IMR-90 (cell line): ENCODE measurements around the gene UPP2. TPM values are rescaled to one million over a fixed set of nuclear protein-coding genes. Genes with fewer than 3 reads are reported as not detected.
A peak's percentile ranks its signal among the peaks of the same experiment; 100 is the strongest.

Source experiments
- ATAC-seq: fragments of 200-7000 bp; cut with Tn5 transposase; 2 replicates; pipeline ENCODE4 v1.9.1; 2020; ENCODE audit warnings: low read depth, mild to moderate bottlenecking, moderate library complexity
- Bru-seq: library from RNA; stranded (reverse); fragments of 400-500 nt; gene quantifications from one replicate; lab custom pipeline; 2021; lab: Mats Ljungman, UMichigan
- BruChase-seq, 2 experiments: library from RNA; stranded (reverse); fragments of 400-500 nt; gene quantifications; one replicate each; lab custom pipeline; 2021; lab: Mats Ljungman, UMichigan
- BruUV-seq: library from RNA; stranded (reverse); fragments of 400-500 nt; replicated peaks from 2 replicates; lab custom pipeline; 2021; lab: Mats Ljungman, UMichigan
- CTCF ChIA-PET: fragments of 300-600 bp; formaldehyde crosslinking; extraction: SDS; loops from one replicate; lab custom pipeline; 2021; ENCODE audit warnings: antibody characterized with exemption; lab: Yijun Ruan, JAX
- POLR2A ChIA-PET: fragments of 300-600 bp; sonication (Branson Sonifier 250); formaldehyde crosslinking; loops from one replicate; lab custom pipeline; 2022; ENCODE audit warnings: antibody characterized with exemption; ENCODE audit not compliant: unreplicated experiment; lab: Charles Lee
- DNase-seq: peaks from one replicate; pipeline ENCODE4 v3.0.0; 2013
- H2AFZ ChIP-seq: replicated peaks from 2 replicates; pipeline ENCODE3; 2013; ENCODE audit warnings: low read length, mild to moderate bottlenecking; ENCODE audit not compliant: poor library complexity
- H2AK5ac ChIP-seq: 2 replicates; pipeline ENCODE4 v1.6.1; 2013; ENCODE audit warnings: low read depth, low read length, inconsistent platforms
- H2AK9ac ChIP-seq: replicated peaks from 2 replicates; pipeline ENCODE3; 2013; ENCODE audit warnings: mild to moderate bottlenecking, low read depth, low read length, moderate library complexity; ENCODE audit not compliant: poor library complexity
- H2BK120ac ChIP-seq: 2 replicates; pipeline ENCODE4 v1.6.1; 2013; ENCODE audit warnings: low read depth, low read length, inconsistent platforms
- H2BK15ac ChIP-seq: 3 replicates; pipeline ENCODE4 v1.6.1; 2013; ENCODE audit warnings: low read depth, low read length, inconsistent platforms
- H2BK20ac ChIP-seq: 2 replicates; pipeline ENCODE4 v1.6.1; 2013; ENCODE audit warnings: low read depth, mild to moderate bottlenecking, inconsistent platforms, low read length, moderate library complexity
- H2BK5ac ChIP-seq: 2 replicates; pipeline ENCODE4 v1.6.1; 2013; ENCODE audit warnings: mild to moderate bottlenecking, low read depth, low read length, inconsistent platforms; ENCODE audit not compliant: poor library complexity, severe bottlenecking
- H3K14ac ChIP-seq: replicated peaks from 2 replicates; pipeline ENCODE4 v1.6.1; 2013; ENCODE audit warnings: low read depth, low read length, inconsistent platforms
- H3K18ac ChIP-seq: 2 replicates; pipeline ENCODE4 v1.6.1; 2013; ENCODE audit warnings: low read depth, low read length, control low read depth
- H3K23ac ChIP-seq: 2 replicates; pipeline ENCODE4 v1.6.1; 2013; ENCODE audit warnings: low read depth, low read length, inconsistent platforms
- H3K27ac ChIP-seq: 2 replicates; pipeline ENCODE4 v1.5.1; 2013; ENCODE audit warnings: mild to moderate bottlenecking, control low read depth, low read length; ENCODE audit not compliant: insufficient read depth
- H3K27me3 ChIP-seq: 2 replicates; pipeline ENCODE4 v1.6.1; 2013; ENCODE audit warnings: low read length; ENCODE audit not compliant: control insufficient read depth, insufficient read depth
- H3K36me3 ChIP-seq: 2 replicates; pipeline ENCODE4 v1.6.1; 2013; ENCODE audit warnings: low read length, mixed read lengths; ENCODE audit not compliant: control insufficient read depth, insufficient read depth
- H3K4ac ChIP-seq: 2 replicates; pipeline ENCODE4 v1.6.1; 2013; ENCODE audit warnings: low read depth, low read length, inconsistent platforms
- H3K4me1 ChIP-seq: 2 replicates; pipeline ENCODE4 v1.6.1; 2013; ENCODE audit warnings: low read length, mixed read lengths; ENCODE audit not compliant: control insufficient read depth, insufficient read depth
- H3K4me2 ChIP-seq: 2 replicates; pipeline ENCODE4 v1.6.1; 2013; ENCODE audit warnings: low read depth, mild to moderate bottlenecking, control low read depth, low read length, moderate library complexity
- H3K4me3 ChIP-seq: 2 replicates; pipeline ENCODE4 v1.5.1; 2013; ENCODE audit warnings: low read depth, mild to moderate bottlenecking, control low read depth, low read length, moderate library complexity; ENCODE audit not compliant: insufficient read depth
- H3K56ac ChIP-seq: 2 replicates; pipeline ENCODE4 v1.6.1; 2013; ENCODE audit warnings: low read length, inconsistent platforms; ENCODE audit not compliant: insufficient read depth; ENCODE audit errors: extremely low read depth
- H3K79me1 ChIP-seq, 2 experiments: 2 replicates each; pipeline ENCODE4 v1.6.1; 2013; ENCODE audit warnings: low read length in 2 of 2, inconsistent platforms in 1 of 2, low read depth in 1 of 2
- H3K9ac ChIP-seq: 2 replicates; pipeline ENCODE4 v1.6.1; 2013; ENCODE audit warnings: low read depth, low read length, control low read depth
- H3K9me1 ChIP-seq: 2 replicates; pipeline ENCODE4 v1.6.1; 2013; ENCODE audit warnings: low read length, inconsistent platforms; ENCODE audit not compliant: insufficient read depth
- H3K9me3 ChIP-seq: 2 replicates; pipeline ENCODE4 v1.6.1; 2013; ENCODE audit warnings: low read length; ENCODE audit not compliant: control insufficient read depth, insufficient read depth
- H4K20me1 ChIP-seq: 2 replicates; pipeline ENCODE4 v1.6.1; 2013; ENCODE audit warnings: low read length, inconsistent platforms; ENCODE audit not compliant: insufficient read depth
- H4K5ac ChIP-seq: 2 replicates; pipeline ENCODE4 v1.6.1; 2013; ENCODE audit warnings: mild to moderate bottlenecking, low read depth, low read length, control low read depth
- H4K8ac ChIP-seq, 2 experiments: 2 replicates each; pipeline ENCODE4 v1.6.1; 2013; ENCODE audit warnings: low read depth in 2 of 2, low read length in 2 of 2, control low read depth in 1 of 2, inconsistent platforms in 1 of 2
- H4K91ac ChIP-seq: 2 replicates; pipeline ENCODE4 v1.6.1; 2013; ENCODE audit warnings: low read depth, low read length, inconsistent platforms; ENCODE audit not compliant: insufficient read depth
- MAFK ChIP-seq: IDR thresholded peaks from 2 replicates; pipeline ENCODE4 v1.6.1; 2012; ENCODE audit warnings: low read depth, low read length, improper control_type of control experiment
- WGBS, 2 experiments: methylation state at CpG; one replicate each; pipeline versions ENCODE4 v1.1.5 to v1.1.7; 2013; ENCODE audit warnings: missing lambda C conversion rate in 2 of 2; ENCODE audit not compliant: insufficient read length in 1 of 2; ENCODE audit errors: extremely low coverage in 2 of 2; 5-methylcytosine and 5-hydroxymethylcytosine counted together
- dilution Hi-C: fragments of 300-500 bp; cut with HindIII; formaldehyde crosslinking; loops from one replicate; pipeline ENCODE4 v1.14.3; 2018; ENCODE audit warnings: low sequenced_read_pairs; ENCODE audit not compliant: unreplicated experiment
- in situ Hi-C: fragments of 300-500 bp; cut with MboI; formaldehyde crosslinking; loops from 3 replicates; pipeline ENCODE4 v1.14.3; 2019; ENCODE audit warnings: low sequenced_read_pairs, inconsistent platforms, mixed read lengths
- intact Hi-C: fragments of 100-400 bp; cut with micrococcal nuclease; formaldehyde crosslinking; loops from 2 replicates; pipeline ENCODE4 v1.10.0; 2022
- long read RNA-seq: library from polyadenylated mRNA; unstranded; transcript quantifications from one replicate; pipeline ENCODE4 v2.0.0, GENCODE V29; 2021; ENCODE audit not compliant: unreplicated experiment
- polyA plus RNA-seq, 3 experiments: library from polyadenylated mRNA; depleted of rRNA; stranded (reverse); fragments of >200 nt; gene quantifications; 2 replicates each; pipeline ENCODE4 v1.2.3, GENCODE V29; 2012; ENCODE audit warnings: low replicate concordance in 1 of 3
- total RNA-seq: library from RNA; depleted of rRNA; stranded (reverse); fragments of >200 nt; gene quantifications from 2 replicates; pipeline ENCODE4 v1.2.3, GENCODE V29; 2012; rRNA removed

UPP2 gene
- total RNA-seq (not detected in 2 replicates), polyA plus RNA-seq (2012; rRNA removed) (not detected in 2 replicates), Bru-seq, nascent RNA (percentile 15 among the genes with signal in this experiment), BruChase-seq, experiment 1, labeled RNA remaining after a 6-hour chase (percentile 35 among the genes with signal in this experiment), BruChase-seq, experiment 2, labeled RNA remaining after a 2-hour chase (percentile 30 among the genes with signal in this experiment)
- polyA plus RNA-seq (2012; cell fraction: cytosol; rRNA removed), result not detected in 2 replicates
- polyA plus RNA-seq (2012; cell fraction: nucleus; rRNA removed; ENCODE audit: low replicate concordance), result not detected in 2 replicates
- long read RNA-seq, partial matches to known transcripts, result 0 of 1 reads
- long read RNA-seq, other reads (novel, unspliced or antisense), result 1 of 1 reads

GRCh38 chr2:158101384-158101926, at the start of gene UPP2:
UPP2 (plus strand) TSS chr2:158101876; CDS start chr2:158102064, 188 bp downstream.
- no peaks in the 10 kb centered on the region for H4K20me1 ChIP-seq
- no peak within 1 kb of the TSS for H2BK120ac ChIP-seq
- no peak for TF ChIP-seq MAFK
- no peaks in the 10 kb centered on the region for H3K79me1 ChIP-seq
- no peak within 1 kb of the TSS for H4K91ac ChIP-seq
- 0 out of 2 replicates have a peak, but pooled peaks cover 2% of the 10 kb centered on the region for H3K9me1 ChIP-seq
- H4K8ac ChIP-seq, result no peak within 1 kb of the TSS
- no peak within 1 kb of the TSS for H3K4ac ChIP-seq
- H2BK5ac ChIP-seq, result no peak within 1 kb of the TSS
- ChIA-PET CTCF (no interaction called here), POLR2A (no interaction called here)
- H2AFZ ChIP-seq, result no peak within 1 kb of the TSS
- no TSS peak for BruUV-seq
- in situ Hi-C loops, result no loop called here
- DNase-seq (no peak), ATAC-seq (no peak)
- H3K9ac ChIP-seq, result no peak within 1 kb of the TSS
- no peak within 1 kb of the TSS for H3K4me2 ChIP-seq
- H2AK9ac ChIP-seq, result no peak within 1 kb of the TSS
- no peak within 1 kb of the TSS for H3K18ac ChIP-seq
- H2AK5ac ChIP-seq, result no peak within 1 kb of the TSS
- H3K27me3 ChIP-seq, result no peaks in the 10 kb centered on the region
- H3K9me3 ChIP-seq, result no peaks in the 10 kb centered on the region
- H3K4me1 ChIP-seq, result no peaks in the 10 kb centered on the region
- intact Hi-C loops, result no loop called here
- H3K14ac ChIP-seq, result no peak within 1 kb of the TSS
- H4K5ac ChIP-seq, result no peak within 1 kb of the TSS
- no peak within 1 kb of the TSS for H3K56ac ChIP-seq
- no peak within 1 kb of the TSS for H2BK15ac ChIP-seq
- H3K23ac ChIP-seq, result no peak within 1 kb of the TSS
- no peak within 1 kb of the TSS for H3K27ac ChIP-seq
- no CpG with 5 or more reads among the region's 3 CpGs for WGBS, 2 experiments
- dilution Hi-C loops, result no loop called here
- no peak within 1 kb of the TSS for H2BK20ac ChIP-seq
- no peaks in the 10 kb centered on the region for H3K36me3 ChIP-seq
- H3K4me3 ChIP-seq, result no peak within 1 kb of the TSS
